ENCODE data around the gene EIF2B4. TPM values are rescaled to one million over a fixed set of nuclear protein-coding genes. Genes with fewer than 3 reads are reported as not detected.
A peak's percentile ranks its signal among the peaks of the same experiment; 100 is the strongest.

Gene EIF2B4
- total and polyA plus RNA-seq, 9 of the 15 experiments (the other 6 are each of a cell fraction or from before 2014, with no cell fraction given) = 29.7 to 80.3 (median 58.9) TPM

GRCh38 chr2:27370026-27370815, at the start of gene EIF2B4, which contains the start of gene SNX17 (continued):
- TF ChIP-seq MAX (CRISPR knock-in tag; IDR thresholded peaks at IDR 0.05) (peak; percentile 96), RAD21 (CRISPR knock-in tag; conservative IDR thresholded peaks at IDR 0.05 in 1 of 2, IDR thresholded peaks at IDR 0.05 in 1 of 2) (peak; percentile 71 to 77), RBM34 (IDR thresholded peaks at IDR 0.05; ENCODE audit: borderline replicate concordance, insufficient read depth, low read length) (0 out of 2 replicates have a peak, but pooled peaks have one; percentile 76), ZNF3 (CRISPR knock-in tag; IDR thresholded peaks at IDR 0.05) (no peak), RNF219 (CRISPR knock-in tag; IDR thresholded peaks at IDR 0.05) (no peak), ZNF518B (CRISPR knock-in tag; IDR thresholded peaks at IDR 0.05) (no peak), CHD4 (IDR thresholded peaks at IDR 0.05; ENCODE audit: insufficient read depth, insufficient replicate concordance, low read depth, low read length, poor library complexity, severe bottlenecking) (no peak), HIVEP1 (CRISPR knock-in tag; IDR thresholded peaks at IDR 0.05) (no peak), MEIS2 (IDR thresholded peaks at IDR 0.05; ENCODE audit: partially characterized antibody) (peak; percentile 29), KAT8 (IDR thresholded peaks at IDR 0.05; ENCODE audit: low read depth) (no peak), HDAC6 (IDR thresholded peaks at IDR 0.05; ENCODE audit: low read depth, low read length) (0 out of 2 replicates have a peak, but pooled peaks have one; percentile 61), MCM3 (IDR thresholded peaks at IDR 0.05) (no peak), ESRRB (CRISPR knock-in tag; IDR thresholded peaks at IDR 0.05; ENCODE audit: borderline replicate concordance) (no peak), BCOR (IDR thresholded peaks at IDR 0.05) (no peak), RBM25 (IDR thresholded peaks at IDR 0.05; ENCODE audit: low read depth, low read length, severe bottlenecking) (no peak), CBX5 (IDR thresholded peaks at IDR 0.05; ENCODE audit: borderline replicate concordance, low read depth) (no peak; the same call in 1 of the 2 replicates), ARID3B (CRISPR knock-in tag; IDR thresholded peaks at IDR 0.05; ENCODE audit: borderline replicate concordance) (no peak), U2AF2 (optimal IDR thresholded peaks at IDR 0.05; ENCODE audit: low read depth, low read length) (no peak), ZSCAN32 (CRISPR knock-in tag; IDR thresholded peaks at IDR 0.05) (0 out of 2 replicates have a peak, but pooled peaks have one; percentile 44)

All from K562 (cell line).